Temporal lobe (tissue), 2 donors: ENCODE measurements around the gene SDC1. TPM values are rescaled to one million over a fixed set of nuclear protein-coding genes. Genes with fewer than 3 reads are reported as not detected.

Experiments used
- small RNA-seq: library from RNA; depleted of rRNA; stranded (forward); fragments of <200 nt; gene quantifications from one replicate; pipeline ENCODE3, GENCODE V24; 2014; ENCODE audit warnings: low replicate concordance
- total RNA-seq: library from RNA; depleted of rRNA; stranded (reverse); fragments of >200 nt; gene quantifications from one replicate; pipeline ENCODE4 v1.2.3, GENCODE V29; 2014

The SDC1 gene
- total RNA-seq, 1 donor from 2014 or later = 4.9 TPM

Small RNA genes lying within 50 kb of the gene (small RNA-seq; reads per million reads assigned to genes)
- gene RN7SL140P (not detected), gene RNU6-961P (not detected), gene RNU7-113P (not detected)

Other genes with a start within 250 kb of the SDC1 start
- 19.2 TPM for gene WDR35, start 235.0 kb downstream of the SDC1 start, total RNA-seq
- gene MATN3, start 212.5 kb downstream of the SDC1 start, total RNA-seq = 2.0 TPM
- gene LAPTM4A, start 173.5 kb downstream of the SDC1 start, total RNA-seq = 41.6 TPM
- 143 TPM for gene PUM2, start 125.7 kb upstream of the SDC1 start, total RNA-seq
- gene RHOB, start 221.9 kb upstream of the SDC1 start, total RNA-seq = 165 TPM